ENCODE results near the gene BMPR1B.

DNA sequence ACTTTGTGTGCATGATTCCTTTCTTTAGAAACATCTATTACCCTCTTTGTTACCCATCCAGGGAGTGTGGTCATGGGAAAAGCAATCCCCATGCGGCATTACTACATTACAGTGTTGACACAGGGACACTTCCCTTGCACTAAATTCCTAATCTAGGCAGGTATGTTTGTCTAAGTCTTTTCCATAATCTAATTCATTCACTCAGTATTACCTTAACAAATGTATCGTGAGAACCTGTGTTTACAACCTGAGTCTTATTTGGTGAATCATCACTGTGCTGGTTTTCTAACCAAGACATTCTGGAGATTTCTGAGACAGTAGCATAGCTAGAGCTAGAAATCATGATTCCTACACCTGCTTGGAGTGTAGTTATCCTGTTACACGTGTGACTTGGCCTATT, 326.8 kb downstream of the BMPR1B start:
- no peak for TF ChIP-seq POLR2A (IDR thresholded peaks at IDR 0.05)
- TF ChIP-seq, protein P1, sequence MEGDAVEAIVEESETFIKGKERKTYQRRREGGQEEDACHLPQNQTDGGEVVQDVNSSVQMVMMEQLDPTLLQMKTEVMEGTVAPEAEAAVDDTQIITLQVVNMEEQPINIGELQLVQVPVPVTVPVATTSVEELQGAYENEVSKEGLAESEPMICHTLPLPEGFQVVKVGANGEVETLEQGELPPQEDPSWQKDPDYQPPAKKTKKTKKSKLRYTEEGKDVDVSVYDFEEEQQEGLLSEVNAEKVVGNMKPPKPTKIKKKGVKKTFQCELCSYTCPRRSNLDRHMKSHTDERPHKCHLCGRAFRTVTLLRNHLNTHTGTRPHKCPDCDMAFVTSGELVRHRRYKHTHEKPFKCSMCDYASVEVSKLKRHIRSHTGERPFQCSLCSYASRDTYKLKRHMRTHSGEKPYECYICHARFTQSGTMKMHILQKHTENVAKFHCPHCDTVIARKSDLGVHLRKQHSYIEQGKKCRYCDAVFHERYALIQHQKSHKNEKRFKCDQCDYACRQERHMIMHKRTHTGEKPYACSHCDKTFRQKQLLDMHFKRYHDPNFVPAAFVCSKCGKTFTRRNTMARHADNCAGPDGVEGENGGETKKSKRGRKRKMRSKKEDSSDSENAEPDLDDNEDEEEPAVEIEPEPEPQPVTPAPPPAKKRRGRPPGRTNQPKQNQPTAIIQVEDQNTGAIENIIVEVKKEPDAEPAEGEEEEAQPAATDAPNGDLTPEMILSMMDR (IDR thresholded peaks at IDR 0.05) = no peak

Measured in right lobe of liver (tissue), 4 donors.